DND-41 (cell line): ENCODE data around the gene SRGAP3.

Experiments
- ATAC-seq: fragments of 200-7000 bp; cut with Tn5 transposase; 3 replicates; pipeline ENCODE4 v1.9.1; 2021; ENCODE audit warnings: low read depth; ENCODE audit not compliant: insufficient read depth
- DNase-seq: peaks from one replicate; pipeline ENCODE4 v3.0.0-alpha.2; 2020
- H2AFZ ChIP-seq: 2 replicates; pipeline ENCODE4 v1.6.0; 2012; ENCODE audit warnings: low read depth, low read length
- H3K27ac ChIP-seq: 2 replicates; pipeline ENCODE4 v1.5.1; 2012; ENCODE audit warnings: low read length, inconsistent platforms
- H3K27me3 ChIP-seq: fragments of 200-600 bp; sonication (generic); 2 replicates; pipeline ENCODE4 v1.6.0; 2012; ENCODE audit warnings: low read length, mild to moderate bottlenecking, inconsistent platforms; ENCODE audit not compliant: insufficient read depth, poor library complexity
- H3K36me3 ChIP-seq: 2 replicates; pipeline ENCODE4 v1.5.1; 2012; ENCODE audit warnings: low read length, inconsistent platforms; ENCODE audit not compliant: insufficient read depth
- H3K4me1 ChIP-seq: 2 replicates; pipeline ENCODE4 v1.5.1; 2012; ENCODE audit warnings: mild to moderate bottlenecking, low read length; ENCODE audit not compliant: insufficient read depth
- H3K4me2 ChIP-seq: 2 replicates; pipeline ENCODE4 v1.6.0; 2012; ENCODE audit warnings: mild to moderate bottlenecking, moderate library complexity, low read length, inconsistent platforms; ENCODE audit not compliant: insufficient read depth
- H3K4me3 ChIP-seq, 2 experiments: fragments of 200-600 bp in 1 of 2; shearing (Covaris generic) in 1 of 2; 2 replicates each; pipeline ENCODE4 v1.5.1; 2012 to 2016; ENCODE audit warnings: inconsistent platforms in 2 of 2, low read length in 2 of 2, mild to moderate bottlenecking in 2 of 2, low read depth in 1 of 2, moderate library complexity in 1 of 2
- H3K79me2 ChIP-seq: 2 replicates; pipeline ENCODE4 v1.6.0; 2012; ENCODE audit warnings: low read length, inconsistent platforms; ENCODE audit not compliant: insufficient read depth
- H3K9ac ChIP-seq: 2 replicates; pipeline ENCODE4 v1.6.0; 2012; ENCODE audit warnings: low read depth, mild to moderate bottlenecking, inconsistent platforms, low read length, moderate library complexity
- H3K9me3 ChIP-seq: 2 replicates; pipeline ENCODE4 v1.5.1; 2012; ENCODE audit warnings: low read length, moderate library complexity, mild to moderate bottlenecking, inconsistent platforms; ENCODE audit not compliant: insufficient read depth, severe bottlenecking
- H4K20me1 ChIP-seq: 2 replicates; pipeline ENCODE4 v1.6.0; 2012; ENCODE audit warnings: low read length; ENCODE audit not compliant: insufficient read depth
- CTCF ChIP-seq: IDR thresholded peaks from 2 replicates; pipeline ENCODE4 v1.5.1; 2012; ENCODE audit warnings: borderline replicate concordance, low read length, moderate library complexity, mild to moderate bottlenecking; ENCODE audit not compliant: poor library complexity, severe bottlenecking; ENCODE audit errors: extremely low read depth
- EZH2 ChIP-seq: IDR thresholded peaks from 3 replicates; pipeline ENCODE4 v1.6.1; 2012; ENCODE audit warnings: borderline replicate concordance, low read depth, mild to moderate bottlenecking, moderate library complexity, low read length, inconsistent platforms; ENCODE audit not compliant: severe bottlenecking

The SRGAP3 gene

GRCh38 chr3:9225268-9225667, 24.2 kb downstream of the SRGAP3 start:
- no peaks in the 10 kb centered on the region for H3K79me2 ChIP-seq
- H3K27me3 ChIP-seq = peaks cover 2% of the 10 kb centered on the region
- H3K9ac ChIP-seq = no peak overlapping the region
- no peaks in the 10 kb centered on the region for H3K4me1 ChIP-seq
- H2AFZ ChIP-seq = no peak overlapping the region
- no peaks in the 10 kb centered on the region for H3K36me3 ChIP-seq
- H4K20me1 ChIP-seq = no peaks in the 10 kb centered on the region
- no peaks in the 10 kb centered on the region for H3K9me3 ChIP-seq
- DNase-seq (no peak), ATAC-seq (no peak)
- no peak for TF ChIP-seq CTCF
- TF ChIP-seq EZH2 = no peak
- H3K4me3 ChIP-seq = no peak overlapping the region
- H3K4me2 ChIP-seq = no peak overlapping the region
- H3K27ac ChIP-seq = no peak overlapping the region

DNA sequence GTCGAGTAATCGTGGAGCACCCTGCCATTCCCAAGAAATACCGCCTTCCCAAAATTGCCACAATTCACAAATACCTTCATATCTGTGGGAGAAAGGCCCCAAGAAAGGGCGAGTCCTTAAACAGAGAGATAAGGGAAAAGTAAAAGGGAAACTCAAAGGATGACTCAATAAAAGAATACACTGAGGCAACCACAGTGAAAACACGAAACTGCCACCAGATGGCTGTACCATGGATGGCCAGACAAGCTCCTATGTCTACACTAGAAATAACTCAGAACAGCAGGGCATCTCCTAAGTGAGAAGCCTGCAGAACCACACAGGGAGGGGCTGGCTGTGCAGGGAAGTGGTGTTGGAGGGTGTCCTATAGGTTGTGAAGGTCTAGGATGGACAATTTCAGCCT, 25.0 kb downstream of the SRGAP3 start:
- no peaks in the 10 kb centered on the region for H3K9me3 ChIP-seq
- no peaks in the 10 kb centered on the region for H4K20me1 ChIP-seq
- DNase-seq (no peak), ATAC-seq (no peak)
- no peaks in the 10 kb centered on the region for H3K36me3 ChIP-seq
- H3K4me2 ChIP-seq = no peak overlapping the region
- H3K79me2 ChIP-seq = no peaks in the 10 kb centered on the region
- H3K27ac ChIP-seq = no peak overlapping the region
- no peaks in the 10 kb centered on the region for H3K4me1 ChIP-seq
- H3K4me3 ChIP-seq = no peak overlapping the region
- H2AFZ ChIP-seq = no peak overlapping the region
- peaks cover 3% of the 10 kb centered on the region for H3K27me3 ChIP-seq
- no peak for TF ChIP-seq EZH2
- no peak for TF ChIP-seq CTCF
- no peak overlapping the region for H3K9ac ChIP-seq

GRCh38 chr3:9223672-9224071, 25.8 kb downstream of the SRGAP3 start:
- Histone ChIP-seq H3K27me3 (peaks cover 3% of the 10 kb centered on the region), H2AFZ (no peak overlapping the region), H3K9me3 (no peaks in the 10 kb centered on the region), H3K79me2 (no peaks in the 10 kb centered on the region), H4K20me1 (no peaks in the 10 kb centered on the region), H3K4me1 (no peaks in the 10 kb centered on the region), H3K36me3 (no peaks in the 10 kb centered on the region), H3K9ac (no peak overlapping the region), H3K4me2 (no peak overlapping the region), H3K4me3 (no peak overlapping the region), H3K27ac (no peak overlapping the region)
- TF ChIP-seq EZH2 (no peak), CTCF (no peak)
- DNase-seq = no peak
- no peak for ATAC-seq
